Measurements from ENCODE around the gene ILKAP.

DNA sequence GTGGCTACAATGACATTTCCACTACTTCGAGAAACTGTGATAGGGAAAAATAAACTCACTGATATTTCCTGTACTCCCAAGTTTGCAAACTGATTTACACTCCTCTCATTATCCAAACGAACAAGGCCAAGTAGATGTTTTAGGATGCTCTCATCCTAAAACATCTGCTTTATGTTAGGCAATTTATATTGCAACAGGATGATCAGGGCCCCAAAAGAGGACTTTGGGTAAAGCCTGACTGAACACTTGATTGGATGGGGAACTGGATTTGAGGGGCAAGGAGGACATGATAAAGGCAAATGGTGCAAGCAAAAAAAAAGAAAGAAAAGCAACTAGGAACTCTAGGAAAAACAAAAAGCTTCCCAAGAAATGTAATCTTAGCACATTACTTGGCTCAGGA is 38.5 kb upstream of the ILKAP start:
- TF ChIP-seq, protein P1, sequence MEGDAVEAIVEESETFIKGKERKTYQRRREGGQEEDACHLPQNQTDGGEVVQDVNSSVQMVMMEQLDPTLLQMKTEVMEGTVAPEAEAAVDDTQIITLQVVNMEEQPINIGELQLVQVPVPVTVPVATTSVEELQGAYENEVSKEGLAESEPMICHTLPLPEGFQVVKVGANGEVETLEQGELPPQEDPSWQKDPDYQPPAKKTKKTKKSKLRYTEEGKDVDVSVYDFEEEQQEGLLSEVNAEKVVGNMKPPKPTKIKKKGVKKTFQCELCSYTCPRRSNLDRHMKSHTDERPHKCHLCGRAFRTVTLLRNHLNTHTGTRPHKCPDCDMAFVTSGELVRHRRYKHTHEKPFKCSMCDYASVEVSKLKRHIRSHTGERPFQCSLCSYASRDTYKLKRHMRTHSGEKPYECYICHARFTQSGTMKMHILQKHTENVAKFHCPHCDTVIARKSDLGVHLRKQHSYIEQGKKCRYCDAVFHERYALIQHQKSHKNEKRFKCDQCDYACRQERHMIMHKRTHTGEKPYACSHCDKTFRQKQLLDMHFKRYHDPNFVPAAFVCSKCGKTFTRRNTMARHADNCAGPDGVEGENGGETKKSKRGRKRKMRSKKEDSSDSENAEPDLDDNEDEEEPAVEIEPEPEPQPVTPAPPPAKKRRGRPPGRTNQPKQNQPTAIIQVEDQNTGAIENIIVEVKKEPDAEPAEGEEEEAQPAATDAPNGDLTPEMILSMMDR (IDR thresholded peaks at IDR 0.05), result no peak
- TF ChIP-seq EZH2 (IDR thresholded peaks at IDR 0.05; ENCODE audit: borderline replicate concordance, insufficient read depth, low read depth, low read length, poor library complexity, severe bottlenecking), result no peak
